Activated B cell treated with CpG ODN at 0.5 μM for 24 hours (primary cell): ENCODE measurements around the gene PLAU. TPM values are rescaled to one million over a fixed set of nuclear protein-coding genes. Genes with fewer than 3 reads are reported as not detected.
A peak's percentile ranks its signal among the peaks of the same experiment; 100 is the strongest.

Source experiments
- ATAC-seq: fragments of 200-7000 bp; cut with Tn5 transposase; one replicate; pipeline ENCODE4 v1.10.0; 2021; ENCODE audit warnings: low read depth, mild to moderate bottlenecking, moderate library complexity
- CTCF ChIA-PET: fragments of 350-600 bp; sonication (Branson Sonifier 250); formaldehyde crosslinking; loops from one replicate; lab custom pipeline; 2021; ENCODE audit warnings: antibody characterized with exemption; lab: Charles Lee
- POLR2A ChIA-PET: fragments of 350-600 bp; sonication (Branson Sonifier 250); formaldehyde crosslinking; loops from one replicate; lab custom pipeline; 2021; ENCODE audit warnings: antibody characterized with exemption; lab: Charles Lee
- DNase-seq: peaks from one replicate; pipeline ENCODE4 v3.0.0; 2022
- H3K27ac Mint-ChIP-seq: one replicate; pipeline ENCODE4 v1.8.0; 2020; ENCODE audit warnings: mixed read lengths
- H3K27me3 Mint-ChIP-seq: one replicate; pipeline ENCODE4 v1.8.0; 2021; ENCODE audit warnings: mixed read lengths
- H3K36me3 Mint-ChIP-seq: one replicate; pipeline ENCODE4 v1.8.0; 2021; ENCODE audit warnings: low read depth, mixed read lengths
- H3K4me1 Mint-ChIP-seq: one replicate; pipeline ENCODE4 v1.8.0; 2021; ENCODE audit warnings: mixed read lengths
- H3K4me3 Mint-ChIP-seq: one replicate; pipeline ENCODE4 v1.8.0; 2020; ENCODE audit warnings: mild to moderate bottlenecking, mixed read lengths
- H3K9me3 Mint-ChIP-seq: one replicate; pipeline ENCODE4 v1.8.0; 2020; ENCODE audit warnings: mixed read lengths
- intact Hi-C: fragments of 100-400 bp; cut with micrococcal nuclease; formaldehyde crosslinking; loops from one replicate; pipeline ENCODE4 v1.15.1; 2024
- total RNA-seq: library from RNA; stranded (reverse); gene quantifications from 2 replicates; pipeline ENCODE4 v1.2.3, GENCODE V29; 2022
- TF ChIP-seq, protein P1 (sequence below): fragments of 200-600 bp; IDR thresholded peaks from one replicate; pipeline ENCODE4 v1.8.0; 2022; ENCODE audit warnings: antibody characterized with exemption, mild to moderate bottlenecking

The PLAU gene
- total RNA-seq, 1 donor from 2014 or later: not detected

DNA sequence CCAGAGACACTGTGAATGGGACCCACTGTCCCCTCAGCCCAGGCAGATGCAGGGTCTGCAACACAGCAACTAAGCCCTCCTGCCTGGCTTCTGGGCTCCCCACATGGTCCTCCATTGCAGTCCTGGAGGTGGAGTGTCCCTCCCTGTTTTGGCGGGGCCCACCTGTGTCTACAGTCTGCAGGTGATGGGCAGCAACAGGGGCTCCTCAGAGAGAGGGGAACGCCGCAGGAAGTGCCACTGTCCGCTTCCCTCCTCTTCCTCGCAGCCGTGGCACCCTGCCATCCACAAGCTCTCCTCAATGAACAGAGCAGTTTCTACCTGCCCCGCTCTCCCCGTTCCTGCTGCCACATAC is 45.8 kb upstream of the PLAU start:
- Mint-ChIP-seq H3K36me3 (peaks cover 12% of the 10 kb centered on the region), H3K4me3 (peak overlapping the region; percentile 73), H3K27ac (peak overlapping the region; percentile 96), H3K27me3 (no peaks in the 10 kb centered on the region), H3K4me1 (peaks cover 46% of the 10 kb centered on the region), H3K9me3 (no peaks in the 10 kb centered on the region)
- TF ChIP-seq, protein P1, sequence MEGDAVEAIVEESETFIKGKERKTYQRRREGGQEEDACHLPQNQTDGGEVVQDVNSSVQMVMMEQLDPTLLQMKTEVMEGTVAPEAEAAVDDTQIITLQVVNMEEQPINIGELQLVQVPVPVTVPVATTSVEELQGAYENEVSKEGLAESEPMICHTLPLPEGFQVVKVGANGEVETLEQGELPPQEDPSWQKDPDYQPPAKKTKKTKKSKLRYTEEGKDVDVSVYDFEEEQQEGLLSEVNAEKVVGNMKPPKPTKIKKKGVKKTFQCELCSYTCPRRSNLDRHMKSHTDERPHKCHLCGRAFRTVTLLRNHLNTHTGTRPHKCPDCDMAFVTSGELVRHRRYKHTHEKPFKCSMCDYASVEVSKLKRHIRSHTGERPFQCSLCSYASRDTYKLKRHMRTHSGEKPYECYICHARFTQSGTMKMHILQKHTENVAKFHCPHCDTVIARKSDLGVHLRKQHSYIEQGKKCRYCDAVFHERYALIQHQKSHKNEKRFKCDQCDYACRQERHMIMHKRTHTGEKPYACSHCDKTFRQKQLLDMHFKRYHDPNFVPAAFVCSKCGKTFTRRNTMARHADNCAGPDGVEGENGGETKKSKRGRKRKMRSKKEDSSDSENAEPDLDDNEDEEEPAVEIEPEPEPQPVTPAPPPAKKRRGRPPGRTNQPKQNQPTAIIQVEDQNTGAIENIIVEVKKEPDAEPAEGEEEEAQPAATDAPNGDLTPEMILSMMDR: no peak
- POLR2A ChIA-PET: interaction anchor here (2.1 to 3.5 kb wide), 2 partner anchors 10 to 14 kb away, joined by 10 to 33 read pairs; partner anchors contain the start of gene CAMK2G
- no peak for DNase-seq
- ATAC-seq: no peak
- intact Hi-C loops: loop anchor here (1.0 kb wide), 1 partner anchor 16 kb away; no protein-coding TSS in a partner anchor
- CTCF ChIA-PET: interaction anchor here (2.1 kb wide), 2 partner anchors 15 to 21 kb away, joined by 6 to 15 read pairs; no protein-coding TSS in a partner anchor

DNA sequence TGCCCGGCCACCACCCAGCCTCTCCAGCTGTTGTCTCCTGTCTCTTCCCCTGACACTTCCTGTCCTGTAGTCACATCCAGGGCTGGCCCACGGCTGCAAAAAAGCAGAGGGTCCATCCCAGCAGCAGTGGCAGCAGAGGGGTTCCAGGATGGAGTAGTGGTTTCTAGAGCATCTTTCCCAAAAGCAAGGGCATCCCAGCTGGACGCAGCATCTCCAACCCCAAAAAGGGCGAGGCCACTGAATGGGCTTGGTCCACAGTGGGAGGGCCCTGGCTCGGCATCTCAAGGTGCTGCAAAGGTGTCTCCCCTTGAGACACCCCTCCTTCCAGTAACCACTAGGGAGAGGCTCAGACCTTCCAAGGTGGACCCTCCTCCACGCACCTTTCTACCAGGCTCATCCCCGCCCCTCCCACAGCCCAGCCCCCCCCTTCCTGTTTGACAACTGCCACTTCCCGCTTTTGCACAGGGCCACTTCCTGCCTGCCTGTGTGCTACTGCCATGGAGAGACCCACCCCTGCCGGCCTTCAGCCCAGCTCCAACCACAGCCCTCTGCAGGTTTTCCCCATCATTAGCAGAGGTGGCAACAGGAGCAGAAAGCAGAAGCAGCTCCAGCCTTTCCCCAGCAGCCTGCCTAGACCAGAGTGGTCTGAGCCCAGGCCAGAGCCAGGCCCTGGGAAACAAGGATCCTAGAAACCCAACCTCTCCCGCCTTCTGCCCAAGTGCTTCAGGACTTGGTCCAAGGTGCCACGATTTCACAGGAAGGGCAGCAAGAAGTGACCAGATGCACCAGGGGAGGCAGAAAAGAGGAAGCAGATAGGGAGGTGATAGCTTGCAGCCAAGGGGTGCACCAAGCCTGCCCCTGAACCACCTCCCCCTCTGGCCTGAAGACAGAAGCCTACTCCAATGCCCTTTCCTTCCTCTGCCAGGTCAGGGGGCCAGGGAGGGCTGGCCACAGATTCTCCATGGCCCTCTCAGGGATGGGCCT is 45.2 kb upstream of the PLAU start:
- Mint-ChIP-seq H3K27ac (peak overlapping the region; percentile 96), H3K36me3 (peaks cover 11% of the 10 kb centered on the region), H3K9me3 (no peaks in the 10 kb centered on the region), H3K27me3 (no peaks in the 10 kb centered on the region), H3K4me1 (peaks cover 46% of the 10 kb centered on the region), H3K4me3 (peak overlapping the region; percentile 73)
- intact Hi-C loops: loop anchor here (1.0 kb wide), 2 partner anchors 10 to 16 kb away; no protein-coding TSS in a partner anchor
- TF ChIP-seq, protein P1: no peak
- DNase-seq (peak; percentile 46), ATAC-seq (peak; percentile 93)
- CTCF ChIA-PET: interaction anchor here (2.1 kb wide), 2 partner anchors 14 to 20 kb away, joined by 6 to 15 read pairs; no protein-coding TSS in a partner anchor
- POLR2A ChIA-PET: interaction anchor here (0.6 to 3.5 kb wide), 8 partner anchors 9 to 1369 kb away, joined by 3 to 33 read pairs (median 4); partner anchors contain the start of genes ADK, CAMK2G and CFAP70

DNA sequence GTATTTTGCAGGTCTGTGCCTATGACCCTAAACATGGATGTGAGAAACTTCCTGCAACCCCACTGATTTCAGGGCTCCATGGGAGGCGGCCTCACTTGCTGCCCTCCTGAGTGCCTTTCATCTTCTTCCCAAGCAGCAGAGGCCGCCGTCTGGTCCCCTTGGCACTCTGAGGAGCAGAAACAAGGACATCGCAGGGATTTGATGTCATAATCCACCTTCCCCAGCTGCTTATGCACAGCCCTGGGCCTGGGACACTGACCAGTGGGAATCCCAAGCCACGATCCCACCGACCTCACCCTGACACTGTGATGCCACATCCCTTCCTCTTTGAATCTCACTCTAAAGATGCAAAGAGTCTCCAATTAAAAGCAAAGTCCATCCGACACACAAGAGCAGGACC is 44.3 kb upstream of the PLAU start:
- POLR2A ChIA-PET: interaction anchor here (0.8 to 3.5 kb wide), 4 partner anchors 8 to 90 kb away, joined by 3 to 33 read pairs (median 7); partner anchors contain the start of gene CAMK2G
- no peaks in the 10 kb centered on the region for H3K9me3 Mint-ChIP-seq
- peak overlapping the region; percentile 11 for H3K4me3 Mint-ChIP-seq
- no peaks in the 10 kb centered on the region for H3K27me3 Mint-ChIP-seq
- peaks cover 49% of the 10 kb centered on the region for H3K4me1 Mint-ChIP-seq
- H3K27ac Mint-ChIP-seq: peak overlapping the region; percentile 96
- TF ChIP-seq, protein P1: no peak
- no peak for ATAC-seq
- no peak for DNase-seq
- intact Hi-C loops: loop anchor here (1.0 kb wide), 1 partner anchor 9 kb away; no protein-coding TSS in a partner anchor
- CTCF ChIA-PET: interaction anchor here (2.1 kb wide), 1 partner anchor 13 kb away, joined by 15 read pairs; no protein-coding TSS in a partner anchor
- peaks cover 17% of the 10 kb centered on the region for H3K36me3 Mint-ChIP-seq

DNA sequence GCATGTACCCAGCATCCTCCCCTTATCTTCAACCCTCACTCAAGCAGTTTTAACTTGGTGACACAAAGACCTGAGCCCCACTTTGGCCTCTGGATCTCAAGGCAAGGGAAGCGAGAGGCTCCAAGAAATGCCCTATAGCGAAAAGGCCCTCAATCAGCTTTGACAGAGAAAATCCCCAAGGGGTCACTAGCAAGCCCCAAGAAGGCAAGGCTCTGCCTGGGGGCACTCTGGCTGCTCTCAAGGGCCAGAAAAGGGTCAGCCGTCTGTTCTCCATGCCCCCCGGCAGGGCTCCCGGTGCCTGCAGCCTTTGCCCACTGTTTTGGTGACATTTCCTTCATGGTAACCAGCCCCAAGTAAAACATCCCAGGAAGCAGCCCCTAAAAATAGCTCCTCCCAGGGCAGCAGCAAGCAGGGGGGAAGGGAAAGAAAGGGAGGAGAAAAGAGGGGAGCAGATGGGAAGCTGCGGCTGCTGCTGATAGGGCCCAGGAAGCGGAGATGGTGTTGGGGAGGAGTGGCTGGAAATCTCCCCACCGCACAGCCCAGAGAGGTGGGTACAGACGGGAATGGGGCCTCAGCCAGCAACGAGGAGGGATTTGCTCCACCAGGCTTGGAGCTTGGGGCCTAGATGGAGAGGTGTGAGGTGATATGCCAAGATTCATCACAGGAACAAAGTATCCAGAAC is 43.7 kb upstream of the PLAU start:
- ChIA-PET POLR2A (interaction anchor here (3.5 kb wide), 1 partner anchor 7 kb away, joined by 33 read pairs; the partner anchor contains the start of gene CAMK2G), CTCF (no interaction called here)
- intact Hi-C loops: no loop called here
- TF ChIP-seq, protein P1: no peak
- no peaks in the 10 kb centered on the region for H3K27me3 Mint-ChIP-seq
- H3K4me3 Mint-ChIP-seq: no peak overlapping the region
- peaks cover 22% of the 10 kb centered on the region for H3K36me3 Mint-ChIP-seq
- no peak for ATAC-seq
- no peak for DNase-seq
- peak overlapping the region; percentile 96 for H3K27ac Mint-ChIP-seq
- no peaks in the 10 kb centered on the region for H3K9me3 Mint-ChIP-seq
- H3K4me1 Mint-ChIP-seq: peaks cover 55% of the 10 kb centered on the region
